ENCODE results near the gene FMO5.
"Not testable (repeated sequence)": the region's sequence is repeated elsewhere in the genome, so short reads cannot be mapped to it uniquely, and the experiment has no call there.

The FMO5 gene

DNA sequence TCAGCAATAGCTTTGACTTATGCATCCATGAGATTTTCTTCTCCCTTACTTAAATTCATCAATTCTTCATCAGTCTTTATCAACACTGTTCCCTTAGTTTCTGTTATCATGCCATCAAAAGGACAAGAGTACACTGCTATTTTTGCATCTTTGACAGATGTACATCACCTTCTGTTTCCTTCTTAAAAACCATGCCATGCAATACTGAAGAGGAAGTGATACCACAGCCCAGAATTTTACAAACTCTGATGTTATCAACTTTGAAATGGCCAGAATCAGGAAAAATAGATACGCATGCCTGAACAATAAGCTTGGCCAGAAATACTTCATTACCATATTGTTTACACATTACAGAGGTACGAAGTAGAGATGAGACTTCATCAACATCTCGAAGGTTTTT is 21.1 kb downstream of the FMO5 start:
- no peak for DNase-seq (ENCODE audit: low spot score)

DNA sequence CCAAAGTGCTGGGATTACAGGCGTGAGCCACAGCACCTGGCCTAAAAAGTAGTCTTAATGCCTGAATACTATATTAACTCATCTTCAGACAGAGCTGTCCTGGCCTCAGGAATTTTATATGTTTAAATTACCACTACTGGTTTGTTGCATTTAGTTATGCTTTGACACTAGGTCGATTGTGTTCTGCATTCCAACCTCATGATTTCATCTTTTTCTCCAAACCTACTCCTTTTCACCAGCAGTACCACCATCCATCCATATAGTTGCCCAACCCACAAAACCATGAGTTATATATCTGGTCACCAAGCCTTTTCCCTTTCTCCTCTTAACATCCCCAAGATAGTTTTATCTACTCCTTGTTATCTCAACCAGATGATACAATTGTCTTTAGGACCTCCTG is 22.6 kb downstream of the FMO5 start:
- no peak for DNase-seq (ENCODE audit: low spot score)

DNA sequence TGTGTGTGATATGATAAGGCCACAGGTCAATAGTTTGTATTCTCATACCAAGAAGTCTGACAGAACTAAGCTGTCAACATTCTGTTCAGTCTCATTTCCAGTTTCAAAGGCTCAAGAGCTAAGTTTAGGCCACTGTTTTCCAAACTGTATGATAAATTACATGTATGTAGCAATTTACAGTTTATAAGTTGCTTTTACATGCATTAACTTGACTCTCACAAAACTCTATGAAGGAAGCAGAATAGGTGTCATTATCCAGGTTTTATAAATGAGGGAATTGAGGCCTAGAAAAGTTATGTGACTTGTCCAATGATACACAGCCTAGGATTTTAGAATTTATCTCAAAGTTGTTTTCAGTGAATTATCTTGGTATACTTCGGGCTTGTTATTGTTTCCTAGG is 23.4 kb downstream of the FMO5 start:
- DNase-seq (ENCODE audit: low spot score), result no peak

DNA sequence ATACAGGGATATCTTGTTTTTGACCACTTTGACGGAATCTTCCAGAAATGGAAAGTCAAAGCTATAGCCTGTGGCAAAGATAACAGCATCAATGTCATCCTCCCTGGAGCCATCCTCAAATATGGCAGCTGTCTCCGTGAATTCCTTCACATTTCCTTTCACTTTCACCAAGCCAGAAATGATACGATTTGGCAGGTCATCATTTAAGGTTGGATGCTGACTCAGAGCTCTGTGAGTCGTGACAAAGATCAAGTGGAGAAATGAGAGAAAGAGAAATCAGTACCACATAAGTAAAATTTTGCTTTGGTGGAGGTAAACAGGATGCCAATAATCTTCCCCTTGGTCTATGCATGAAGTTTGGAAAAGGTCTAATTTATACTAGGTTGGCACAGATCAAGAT is 23.9 kb downstream of the FMO5 start:
- no peak for DNase-seq (ENCODE audit: low spot score)

DNA sequence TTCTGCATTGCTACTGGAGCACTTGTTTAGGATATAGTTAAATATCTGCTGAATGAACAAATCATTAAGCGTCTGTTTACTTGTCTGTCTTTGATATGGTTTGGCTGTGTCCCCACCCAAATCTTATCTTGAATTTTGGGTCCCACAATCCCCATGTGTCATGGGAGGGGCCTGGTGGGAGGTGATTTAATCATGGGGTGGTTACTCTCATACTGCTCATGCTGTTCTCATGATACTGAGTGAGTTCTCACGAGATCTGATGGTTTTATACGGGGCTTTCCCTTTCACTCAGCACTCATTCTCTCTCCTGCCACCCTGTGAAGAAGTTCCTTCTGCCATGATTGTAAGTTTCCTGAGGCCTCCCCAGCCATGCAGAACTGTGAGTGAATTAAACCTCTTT is 27.8 kb downstream of the FMO5 start:
- DNase-seq (ENCODE audit: low spot score), result not testable (repeated sequence)

- no peak for DNase-seq (ENCODE audit: low spot score)
Measured at GRCh38 chr1:147189514-147189913, 35.6 kb downstream of the FMO5 start.

- no peak for DNase-seq (ENCODE audit: low spot score)
Measured at GRCh38 chr1:147185432-147185831, 39.7 kb downstream of the FMO5 start.

DNA sequence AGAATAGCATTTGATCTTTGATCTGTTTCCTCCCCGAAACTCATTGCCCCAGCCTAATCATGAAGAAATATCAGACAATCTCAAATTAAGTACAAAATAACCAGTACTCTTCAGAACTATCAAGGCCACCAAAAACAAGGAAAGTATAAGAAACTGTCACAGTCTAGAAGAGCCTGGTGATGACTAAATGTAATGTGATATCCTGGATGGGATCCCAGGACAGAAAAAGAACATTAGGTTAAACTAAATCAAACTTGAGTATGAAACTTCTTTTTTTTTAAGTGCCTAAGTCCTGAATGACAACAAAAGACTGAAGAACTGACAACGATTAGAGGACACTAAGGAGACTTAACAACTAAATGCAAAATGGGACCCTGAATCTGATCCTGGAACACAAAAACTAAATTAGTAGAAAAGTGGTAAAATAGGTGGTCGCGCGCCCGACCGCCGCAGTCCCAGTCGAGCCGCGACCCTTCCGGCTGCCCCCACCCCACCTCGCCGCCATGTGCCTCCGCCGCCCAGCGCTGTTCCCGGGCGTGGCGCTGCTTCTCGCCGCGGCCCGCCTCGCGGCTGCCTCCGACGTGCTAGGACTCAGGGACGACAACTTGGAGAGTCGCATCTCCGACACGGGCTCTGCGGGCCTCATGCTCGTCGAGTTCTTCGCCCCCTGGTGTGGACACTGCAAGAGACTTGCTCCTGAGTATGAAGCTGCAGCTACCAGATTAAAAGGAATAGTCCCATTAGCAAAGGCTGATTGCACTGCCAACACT is 47.3 kb downstream of the FMO5 start:
- DNase-seq (ENCODE audit: low spot score), result no peak

DNA sequence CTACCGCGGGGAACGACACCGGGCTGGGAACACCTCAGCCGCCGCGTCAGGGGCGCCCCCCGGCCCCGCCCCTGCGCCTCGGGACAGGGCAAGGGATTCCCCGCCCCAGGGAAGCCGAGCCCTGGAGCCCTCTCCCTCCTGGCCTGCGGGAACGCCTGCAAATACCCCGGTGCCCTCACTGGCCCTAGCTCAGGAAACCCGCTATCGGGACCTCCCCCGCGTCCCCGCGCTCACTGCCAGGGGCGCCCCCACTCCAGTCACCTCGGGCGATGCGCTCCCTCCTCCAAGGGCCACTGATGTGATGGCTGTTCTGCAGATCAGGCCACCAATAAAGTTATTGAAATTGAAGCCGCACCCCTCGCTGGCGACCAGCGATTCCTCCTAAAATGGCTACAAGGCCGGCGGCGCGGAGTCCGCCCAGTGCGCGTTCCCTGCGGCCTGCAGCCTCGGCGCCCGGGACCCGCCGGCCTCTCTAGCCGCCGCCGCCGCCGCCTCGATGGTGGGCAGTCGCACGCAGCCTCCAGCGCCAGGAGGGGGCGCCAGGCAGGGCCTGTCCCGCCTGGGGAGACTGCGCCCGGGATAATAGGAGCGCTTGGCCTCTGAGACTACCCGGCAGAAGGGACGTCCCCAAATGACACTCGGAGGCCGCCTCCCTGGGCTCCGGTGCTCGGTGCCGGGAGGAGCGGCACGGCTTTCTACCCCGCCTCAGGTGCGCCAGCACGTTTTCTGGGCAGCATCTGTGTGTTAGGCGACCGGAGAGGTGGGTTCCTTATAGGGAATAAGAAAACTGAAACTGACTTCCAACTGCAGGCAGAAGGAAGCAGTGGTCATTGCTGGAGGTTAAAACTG is 52.7 kb downstream of the FMO5 start, which contains the start of gene PRKAB2:
TSS of gene PRKAB2 (minus strand) at position 303 of the 849 bp plus-strand sequence. CDS start 326 bp downstream, outside the sequence.
- DNase-seq (ENCODE audit: low spot score), result peak; percentile 92

DNA sequence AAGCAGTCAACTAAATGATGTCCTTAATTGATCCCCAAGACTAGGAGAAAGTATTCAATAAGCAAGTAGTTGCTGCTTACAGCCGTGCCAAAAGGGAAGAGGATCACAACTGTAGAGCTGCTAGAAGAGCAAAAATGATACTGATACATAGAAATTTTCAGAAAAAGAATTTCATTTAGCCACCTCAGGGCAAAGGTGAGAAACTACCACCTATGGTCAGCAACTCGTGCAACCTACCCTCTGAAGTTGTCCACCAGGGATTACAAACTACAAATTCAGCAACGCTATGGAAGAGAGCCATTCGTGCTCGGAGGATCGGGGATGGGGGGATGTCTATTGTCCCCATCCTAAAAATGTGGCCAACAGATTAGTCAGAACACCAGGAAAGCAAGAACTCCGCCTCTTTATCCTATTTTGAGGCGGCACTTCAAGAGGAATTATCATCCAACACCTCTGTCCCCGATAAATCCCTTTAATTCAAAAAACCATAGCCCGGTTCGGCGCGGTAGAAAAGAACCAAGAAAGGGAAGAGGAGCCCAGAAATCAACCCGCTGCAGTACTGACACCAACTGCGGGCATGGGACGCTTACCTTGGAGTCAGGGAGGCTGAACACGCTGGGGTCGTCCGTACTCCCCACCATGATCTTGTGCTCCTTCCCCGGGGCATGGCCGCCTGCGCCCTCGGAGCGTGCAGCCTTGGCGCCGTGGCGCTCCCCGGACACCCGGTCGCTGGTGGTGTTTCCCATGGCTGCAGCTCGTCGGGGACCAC is 53.6 kb downstream of the FMO5 start:
- DNase-seq (ENCODE audit: low spot score), result peak; percentile 10

GRCh38 chr1:147169840-147170674 is 55.1 kb downstream of the FMO5 start:
- DNase-seq (ENCODE audit: low spot score), result no peak

DNA sequence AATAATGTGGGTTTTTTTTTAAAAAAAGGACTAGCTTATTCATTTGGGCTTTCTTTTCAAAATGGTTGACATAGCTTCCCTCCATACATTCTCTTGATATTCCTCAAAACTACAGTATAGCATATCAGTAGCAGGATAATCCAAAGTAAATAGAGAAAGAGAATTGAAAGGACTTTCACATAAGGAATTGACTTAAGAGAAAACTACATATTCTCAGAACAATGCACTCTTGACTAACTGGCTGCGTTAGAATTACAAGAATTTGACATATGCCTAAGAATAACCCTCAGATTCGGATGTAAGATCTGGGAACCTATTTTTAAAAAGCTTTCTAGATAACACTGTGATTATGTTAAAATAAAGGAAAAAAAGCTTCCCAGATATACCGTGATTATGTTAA is 56.0 kb downstream of the FMO5 start:
- no peak for DNase-seq (ENCODE audit: low spot score)

DNA sequence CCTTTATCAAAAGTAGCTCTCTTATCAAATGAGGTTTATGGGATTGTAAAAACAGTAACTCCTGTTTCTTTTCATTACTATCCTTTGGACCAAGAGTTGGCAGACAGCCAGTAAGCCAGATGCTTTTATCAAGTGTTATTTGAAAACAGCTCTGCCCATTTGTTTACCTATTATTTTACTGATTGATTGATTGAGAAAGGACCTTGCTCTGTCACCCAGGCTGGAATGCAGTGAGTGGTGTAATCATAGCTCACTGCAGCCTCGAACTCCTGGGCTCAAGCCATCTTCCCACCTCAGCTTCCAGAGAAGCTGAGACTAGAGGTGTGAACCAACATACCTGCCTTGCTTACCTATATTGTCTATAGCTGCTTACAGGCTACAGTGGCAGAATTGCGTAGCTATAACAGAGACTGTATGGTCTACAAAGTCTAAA is 56.5 kb downstream of the FMO5 start:
- DNase-seq (ENCODE audit: low spot score), result no peak

DNA sequence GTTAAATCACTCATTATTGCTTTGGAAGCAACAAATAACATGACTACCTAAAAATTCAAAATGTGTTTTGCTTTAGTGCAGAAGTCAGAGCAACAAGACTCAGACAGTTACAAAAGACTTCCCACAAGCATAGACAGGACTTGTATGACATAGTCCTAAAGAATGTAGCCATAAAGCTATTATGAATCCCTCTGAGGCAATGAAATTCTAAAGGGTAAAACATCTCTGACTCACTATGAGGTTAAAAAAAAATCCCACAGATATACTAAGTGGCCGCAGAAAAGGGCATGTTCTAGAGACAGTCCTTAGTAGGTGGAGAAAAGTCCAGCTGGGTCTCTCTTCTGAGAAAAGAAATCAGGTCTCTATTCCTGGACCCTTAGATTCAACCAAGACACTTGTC is 57.8 kb downstream of the FMO5 start:
- DNase-seq (ENCODE audit: low spot score), result no peak

- no peak for DNase-seq (ENCODE audit: low spot score)
Measured at GRCh38 chr1:147163019-147163418, 62.1 kb downstream of the FMO5 start.

DNA sequence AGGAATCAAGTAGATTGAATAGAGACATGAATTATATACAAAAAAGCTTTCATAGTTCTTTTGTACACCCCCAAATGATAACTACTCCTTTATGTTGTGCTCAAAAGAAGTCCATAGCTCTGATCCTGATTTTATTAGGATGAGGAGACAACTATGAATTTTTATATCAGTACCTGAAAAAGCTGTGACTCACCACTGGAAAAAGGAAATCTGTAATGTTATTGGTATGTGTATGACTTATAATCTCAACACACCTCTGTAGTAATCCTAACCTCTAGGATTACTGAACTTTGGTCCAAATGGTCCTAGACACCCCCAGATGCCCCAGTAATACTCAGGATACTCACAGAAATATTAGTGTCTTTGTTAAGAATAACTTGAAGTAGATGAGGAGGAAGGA is 63.0 kb downstream of the FMO5 start:
- DNase-seq (ENCODE audit: low spot score), result no peak

DNA sequence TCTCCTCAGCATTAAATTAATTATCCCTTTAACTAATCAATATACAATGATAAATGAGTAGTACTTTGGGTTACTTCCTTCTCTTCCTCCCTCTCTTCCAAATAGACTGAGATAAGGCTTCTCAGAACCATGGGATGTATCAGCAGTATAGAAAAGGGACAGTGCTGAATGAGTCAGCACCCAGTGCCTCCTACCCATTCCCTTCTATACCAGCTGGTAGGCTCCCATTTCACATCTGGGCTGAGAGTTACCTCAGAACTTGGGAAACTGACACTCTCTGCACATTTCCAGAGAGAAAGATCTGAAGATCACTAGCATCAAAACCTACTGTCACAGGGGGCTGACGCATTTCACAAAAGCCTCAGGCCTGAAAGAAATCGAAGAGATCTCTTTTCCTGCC is 68.0 kb downstream of the FMO5 start:
- not testable (repeated sequence) for DNase-seq (ENCODE audit: low spot score)

- DNase-seq (ENCODE audit: low spot score), result no peak
Measured at GRCh38 chr1:147156642-147157041, 68.5 kb downstream of the FMO5 start.

- no peak for DNase-seq (ENCODE audit: low spot score)
Measured at GRCh38 chr1:147152772-147153171, 72.4 kb downstream of the FMO5 start.

DNA sequence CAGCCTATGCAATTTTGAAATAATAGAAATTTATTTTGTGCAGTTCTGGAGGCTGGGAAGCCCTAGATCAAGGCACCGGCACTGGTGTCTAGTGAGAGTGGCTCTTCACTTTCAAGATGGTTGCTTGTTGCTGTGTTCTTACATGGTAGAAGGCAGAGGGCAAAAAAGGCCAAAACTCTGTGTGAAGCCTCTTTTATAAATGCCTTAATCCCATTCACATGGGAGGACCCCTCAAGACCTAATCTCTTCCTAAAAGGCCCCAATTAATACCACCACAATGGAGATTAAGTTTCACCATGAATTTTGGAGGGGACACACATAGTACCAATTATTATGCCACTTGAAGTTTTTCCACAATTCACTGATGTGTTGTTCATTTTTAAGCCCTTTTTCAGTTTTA is 73.9 kb downstream of the FMO5 start:
- no peak for DNase-seq (ENCODE audit: low spot score)

- no peak for DNase-seq (ENCODE audit: low spot score)
Measured at GRCh38 chr1:147142886-147143285, 82.3 kb downstream of the FMO5 start.

Measured in germinal center (tissue), 1 donor.